GM12878 (cell line): Measurements from ENCODE around the gene HSPBP1. TPM values are rescaled to one million over a fixed set of nuclear protein-coding genes. Genes with fewer than 3 reads are reported as not detected.

ENCODE experiments used
- ASH2L ChIP-seq: fragments of 300-600, 200-600 bp; sonication (generic); IDR thresholded peaks from 2 replicates; pipeline ENCODE4 v1.6.1; 2017; ENCODE audit warnings: low read depth, mild to moderate bottlenecking, borderline replicate concordance
- CEBPB ChIP-seq, 2 experiments: fragments of 150-350 bp in 1 of 2; IDR thresholded peaks; 2 replicates each; pipeline ENCODE4 v1.6.1; 2012 to 2014; ENCODE audit warnings: low read depth in 2 of 2, low read length in 2 of 2, borderline replicate concordance in 1 of 2, inconsistent platforms in 1 of 2
- CREM ChIP-seq: IDR thresholded peaks from 2 replicates; pipeline ENCODE4 v1.6.1; 2014; ENCODE audit warnings: antibody characterized with exemption, low read depth
- EP300 ChIP-seq, 2 experiments: fragments of 150-350 bp in 1 of 2; IDR thresholded peaks; 2 replicates each; pipeline ENCODE4 v1.6.1; 2011 to 2012; ENCODE audit warnings: low read depth in 2 of 2, low read length in 2 of 2, borderline replicate concordance in 1 of 2, improper control_type of control experiment in 1 of 2, inconsistent platforms in 1 of 2; ENCODE audit not compliant: control insufficient read depth in 1 of 2
- IKZF1 ChIP-seq: fragments of 450-650 bp; conservative IDR thresholded peaks from 2 replicates; pipeline ENCODE4 v1.6.1; 2017; ENCODE audit warnings: antibody characterized with exemption, mild to moderate bottlenecking
- KDM1A ChIP-seq: fragments of 200-600 bp; sonication (generic); IDR thresholded peaks from 2 replicates; pipeline ENCODE4 v1.6.1; 2016; ENCODE audit warnings: borderline replicate concordance
- MEF2B ChIP-seq: fragments of 450-650 bp; IDR thresholded peaks from 2 replicates; pipeline ENCODE4 v1.6.1; 2018; ENCODE audit warnings: mild to moderate bottlenecking, moderate library complexity; ENCODE audit not compliant: partially characterized antibody, poor library complexity, severe bottlenecking
- NFYB ChIP-seq: IDR thresholded peaks from 2 replicates; pipeline ENCODE4 v1.6.1; 2011; ENCODE audit warnings: low read depth, mild to moderate bottlenecking, low read length, improper control_type of control experiment, moderate library complexity; ENCODE audit not compliant: insufficient read depth
- POU2F2 ChIP-seq: IDR thresholded peaks from 3 replicates; pipeline ENCODE4 v1.6.1; 2011; ENCODE audit warnings: low read depth, mild to moderate bottlenecking, low read length, borderline replicate concordance
- RELA ChIP-seq: fragments of 450-650 bp; IDR thresholded peaks from 2 replicates; pipeline ENCODE4 v1.8.0; 2014; ENCODE audit warnings: borderline replicate concordance; ENCODE audit not compliant: partially characterized antibody
- RFX5 ChIP-seq: IDR thresholded peaks from 2 replicates; pipeline ENCODE4 v1.6.1; 2011; ENCODE audit warnings: low read depth, low read length, improper control_type of control experiment
- RUNX3 ChIP-seq: IDR thresholded peaks from 2 replicates; pipeline ENCODE4 v1.6.1; 2012; ENCODE audit warnings: low read length, inconsistent platforms
- SP1 ChIP-seq: IDR thresholded peaks from one replicate; pipeline ENCODE4 v1.6.1; 2011; ENCODE audit warnings: low read depth, low read length
- SPI1 ChIP-seq: IDR thresholded peaks from 2 replicates; pipeline ENCODE4 v1.6.1; 2011; ENCODE audit warnings: low read depth, mild to moderate bottlenecking, low read length, moderate library complexity, borderline replicate concordance; ENCODE audit not compliant: insufficient read depth
- TCF7 ChIP-seq: IDR thresholded peaks from 2 replicates; pipeline ENCODE4 v1.6.1; 2014; ENCODE audit warnings: antibody characterized with exemption, borderline replicate concordance
- YY1 ChIP-seq: IDR thresholded peaks from 2 replicates; pipeline ENCODE4 v1.6.1; 2011; ENCODE audit warnings: low read depth, mild to moderate bottlenecking, low read length
- ZBED1 ChIP-seq: IDR thresholded peaks from 2 replicates; pipeline ENCODE4 v1.6.1; 2016; ENCODE audit warnings: borderline replicate concordance
- ZNF384 ChIP-seq: IDR thresholded peaks from 2 replicates; pipeline ENCODE4 v1.6.1; 2012; ENCODE audit warnings: low read depth, mild to moderate bottlenecking, low read length, improper control_type of control experiment, borderline replicate concordance
- polyA plus RNA-seq, 11 experiments: library from polyadenylated mRNA; depleted of rRNA in 4 of 11; unstranded in 6 of 11; stranded (reverse) in 5 of 11; fragments of >200 nt; fragmentation: Nextera tagmentation in 4 of 11; fragmentation: Illumina TruSeq in 1 of 11; extraction: Ambion mirVana in 4 of 11; extraction: Trizol in 1 of 11; gene quantifications; 1 replicate in 1 of 11; 2 replicates in 10 of 11; pipeline versions ENCODE4 v1.2.1 to v1.2.3, GENCODE V29; 2011 to 2016; ENCODE audit warnings: inconsistent platforms in 2 of 11, missing spikeins in 2 of 11, low read depth in 1 of 11
- total RNA-seq, 4 experiments: library from RNA; depleted of rRNA in 3 of 4; stranded (reverse); fragments of >200 nt in 3 of 4; fragmentation: Illumina TruSeq in 1 of 4; extraction: Trizol in 1 of 4; gene quantifications; 2 replicates each; pipeline versions ENCODE4 v1.2.1 to v1.2.3, GENCODE V29; 2013 to 2021
- TF ChIP-seq, protein P1 (sequence below): IDR thresholded peaks from 2 replicates; pipeline ENCODE4 v1.6.1; 2012; ENCODE audit warnings: low read length, inconsistent platforms
- TF ChIP-seq, protein P2 (sequence below): fragments of 450-650 bp; IDR thresholded peaks from 2 replicates; pipeline ENCODE4 v1.6.1; 2017; ENCODE audit warnings: mild to moderate bottlenecking, moderate library complexity
- TF ChIP-seq, protein P3 (sequence below): fragments of 450-650 bp; formaldehyde crosslinking; IDR thresholded peaks from 2 replicates; pipeline ENCODE4 v1.5.0; 2022; ENCODE audit warnings: mild to moderate bottlenecking, missing genetic modification characterization

HSPBP1 gene
- total and polyA plus RNA-seq, 10 of the 15 experiments (the other 5 are each of a cell fraction or from before 2014, with no cell fraction given): 0.18 to 83.3 (median 23.0) TPM

DNA sequence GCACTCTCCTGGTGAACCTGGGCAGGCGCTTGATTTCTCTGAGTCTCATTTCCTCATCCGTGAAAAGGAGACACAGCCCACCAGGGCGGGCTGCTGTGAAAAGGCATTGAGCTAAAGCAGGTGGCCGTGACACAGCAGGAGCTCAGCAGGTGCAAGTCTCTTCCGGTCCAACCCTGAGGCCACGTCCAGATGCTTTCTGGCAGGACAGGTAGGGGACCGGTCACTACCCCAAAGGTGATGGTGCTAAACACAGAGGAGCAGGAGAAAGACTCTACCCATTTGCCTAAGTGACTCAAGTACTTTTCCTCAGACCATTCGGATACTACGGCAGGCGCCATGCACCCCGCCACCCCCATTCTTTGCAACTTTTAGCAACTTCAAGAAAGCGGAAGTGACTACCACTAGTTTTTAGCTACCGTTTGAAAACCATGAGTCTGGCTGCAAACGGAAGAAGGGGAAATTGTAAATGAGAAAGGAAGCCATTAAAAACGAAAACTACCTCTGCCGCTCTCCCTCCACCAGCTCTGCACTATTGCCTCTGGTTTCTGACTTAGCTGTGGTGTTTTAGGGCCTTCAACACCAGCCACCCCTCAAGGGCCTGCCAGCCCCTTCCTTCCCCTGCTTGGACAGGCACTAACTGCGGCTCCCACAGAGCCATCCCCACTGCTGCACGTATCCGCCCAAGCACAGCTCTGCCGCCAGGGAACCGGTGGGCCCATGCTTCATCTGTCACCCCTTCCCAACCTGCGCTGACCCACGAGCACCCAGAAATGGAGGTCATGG lies 25.9 kb downstream of the HSPBP1 start (continued):
- TF ChIP-seq CEBPB (IDR thresholded peaks at IDR 0.05; ENCODE audit: borderline replicate concordance in 1 of 2, low read depth in 2 of 2, low read length in 2 of 2) (no peak), ASH2L (0 out of 2 replicates have a peak, but pooled peaks have one; percentile 71), CREM (peak; percentile 51; the same call in 1 of the 2 replicates), RFX5 (0 out of 2 replicates have a peak, but pooled peaks have one; percentile 9), NFYB (no peak), RELA (no peak), POU2F2 (no peak; the same call in 2 of the 3 replicates), SP1 (no peak), MEF2B (peak; percentile 31), YY1 (peak; percentile 81), SPI1 (peak; percentile 95), EP300 (IDR thresholded peaks at IDR 0.05; ENCODE audit: borderline replicate concordance in 1 of 2, control insufficient read depth in 1 of 2, low read depth in 2 of 2, low read length in 2 of 2) (0 out of 4 replicates have a peak, but pooled peaks of 1 of the 2 experiments have one; percentile 25), ZNF384 (no peak), ZBED1 (0 out of 2 replicates have a peak, but pooled peaks have one; percentile 37), RUNX3 (peak; percentile 55), TCF7 (no peak), IKZF1 (peak; percentile 72), KDM1A (no peak)
- TF ChIP-seq, protein P1, sequence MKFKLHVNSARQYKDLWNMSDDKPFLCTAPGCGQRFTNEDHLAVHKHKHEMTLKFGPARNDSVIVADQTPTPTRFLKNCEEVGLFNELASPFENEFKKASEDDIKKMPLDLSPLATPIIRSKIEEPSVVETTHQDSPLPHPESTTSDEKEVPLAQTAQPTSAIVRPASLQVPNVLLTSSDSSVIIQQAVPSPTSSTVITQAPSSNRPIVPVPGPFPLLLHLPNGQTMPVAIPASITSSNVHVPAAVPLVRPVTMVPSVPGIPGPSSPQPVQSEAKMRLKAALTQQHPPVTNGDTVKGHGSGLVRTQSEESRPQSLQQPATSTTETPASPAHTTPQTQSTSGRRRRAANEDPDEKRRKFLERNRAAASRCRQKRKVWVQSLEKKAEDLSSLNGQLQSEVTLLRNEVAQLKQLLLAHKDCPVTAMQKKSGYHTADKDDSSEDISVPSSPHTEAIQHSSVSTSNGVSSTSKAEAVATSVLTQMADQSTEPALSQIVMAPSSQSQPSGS: no peak
- TF ChIP-seq, protein P2, sequence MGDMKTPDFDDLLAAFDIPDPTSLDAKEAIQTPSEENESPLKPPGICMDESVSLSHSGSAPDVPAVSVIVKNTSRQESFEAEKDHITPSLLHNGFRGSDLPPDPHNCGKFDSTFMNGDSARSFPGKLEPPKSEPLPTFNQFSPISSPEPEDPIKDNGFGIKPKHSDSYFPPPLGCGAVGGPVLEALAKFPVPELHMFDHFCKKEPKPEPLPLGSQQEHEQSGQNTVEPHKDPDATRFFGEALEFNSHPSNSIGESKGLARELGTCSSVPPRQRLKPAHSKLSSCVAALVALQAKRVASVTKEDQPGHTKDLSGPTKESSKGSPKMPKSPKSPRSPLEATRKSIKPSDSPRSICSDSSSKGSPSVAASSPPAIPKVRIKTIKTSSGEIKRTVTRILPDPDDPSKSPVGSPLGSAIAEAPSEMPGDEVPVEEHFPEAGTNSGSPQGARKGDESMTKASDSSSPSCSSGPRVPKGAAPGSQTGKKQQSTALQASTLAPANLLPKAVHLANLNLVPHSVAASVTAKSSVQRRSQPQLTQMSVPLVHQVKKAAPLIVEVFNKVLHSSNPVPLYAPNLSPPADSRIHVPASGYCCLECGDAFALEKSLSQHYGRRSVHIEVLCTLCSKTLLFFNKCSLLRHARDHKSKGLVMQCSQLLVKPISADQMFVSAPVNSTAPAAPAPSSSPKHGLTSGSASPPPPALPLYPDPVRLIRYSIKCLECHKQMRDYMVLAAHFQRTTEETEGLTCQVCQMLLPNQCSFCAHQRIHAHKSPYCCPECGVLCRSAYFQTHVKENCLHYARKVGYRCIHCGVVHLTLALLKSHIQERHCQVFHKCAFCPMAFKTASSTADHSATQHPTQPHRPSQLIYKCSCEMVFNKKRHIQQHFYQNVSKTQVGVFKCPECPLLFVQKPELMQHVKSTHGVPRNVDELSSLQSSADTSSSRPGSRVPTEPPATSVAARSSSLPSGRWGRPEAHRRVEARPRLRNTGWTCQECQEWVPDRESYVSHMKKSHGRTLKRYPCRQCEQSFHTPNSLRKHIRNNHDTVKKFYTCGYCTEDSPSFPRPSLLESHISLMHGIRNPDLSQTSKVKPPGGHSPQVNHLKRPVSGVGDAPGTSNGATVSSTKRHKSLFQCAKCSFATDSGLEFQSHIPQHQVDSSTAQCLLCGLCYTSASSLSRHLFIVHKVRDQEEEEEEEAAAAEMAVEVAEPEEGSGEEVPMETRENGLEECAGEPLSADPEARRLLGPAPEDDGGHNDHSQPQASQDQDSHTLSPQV: no peak
- TF ChIP-seq, protein P3, sequence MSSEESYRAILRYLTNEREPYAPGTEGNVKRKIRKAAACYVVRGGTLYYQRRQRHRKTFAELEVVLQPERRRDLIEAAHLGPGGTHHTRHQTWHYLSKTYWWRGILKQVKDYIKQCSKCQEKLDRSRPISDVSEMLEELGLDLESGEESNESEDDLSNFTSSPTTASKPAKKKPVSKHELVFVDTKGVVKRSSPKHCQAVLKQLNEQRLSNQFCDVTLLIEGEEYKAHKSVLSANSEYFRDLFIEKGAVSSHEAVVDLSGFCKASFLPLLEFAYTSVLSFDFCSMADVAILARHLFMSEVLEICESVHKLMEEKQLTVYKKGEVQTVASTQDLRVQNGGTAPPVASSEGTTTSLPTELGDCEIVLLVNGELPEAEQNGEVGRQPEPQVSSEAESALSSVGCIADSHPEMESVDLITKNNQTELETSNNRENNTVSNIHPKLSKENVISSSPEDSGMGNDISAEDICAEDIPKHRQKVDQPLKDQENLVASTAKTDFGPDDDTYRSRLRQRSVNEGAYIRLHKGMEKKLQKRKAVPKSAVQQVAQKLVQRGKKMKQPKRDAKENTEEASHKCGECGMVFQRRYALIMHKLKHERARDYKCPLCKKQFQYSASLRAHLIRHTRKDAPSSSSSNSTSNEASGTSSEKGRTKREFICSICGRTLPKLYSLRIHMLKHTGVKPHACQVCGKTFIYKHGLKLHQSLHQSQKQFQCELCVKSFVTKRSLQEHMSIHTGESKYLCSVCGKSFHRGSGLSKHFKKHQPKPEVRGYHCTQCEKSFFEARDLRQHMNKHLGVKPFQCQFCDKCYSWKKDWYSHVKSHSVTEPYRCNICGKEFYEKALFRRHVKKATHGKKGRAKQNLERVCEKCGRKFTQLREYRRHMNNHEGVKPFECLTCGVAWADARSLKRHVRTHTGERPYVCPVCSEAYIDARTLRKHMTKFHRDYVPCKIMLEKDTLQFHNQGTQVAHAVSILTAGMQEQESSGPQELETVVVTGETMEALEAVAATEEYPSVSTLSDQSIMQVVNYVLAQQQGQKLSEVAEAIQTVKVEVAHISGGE (CRISPR knock-in tag): no peak
